Liver (tissue), 9 donors: ENCODE results near the gene RFPL2. TPM values are rescaled to one million over a fixed set of nuclear protein-coding genes. Genes with fewer than 3 reads are reported as not detected.

ENCODE experiments used
- DNase-seq: peaks from one replicate; pipeline ENCODE4 v3.0.0-alpha.2; 2017; ENCODE audit warnings: low spot score
- H3K27ac ChIP-seq, 2 donors: one replicate each; pipeline ENCODE4 v1.7.0; 2013; ENCODE audit warnings: inconsistent platforms in 2 of 2, low read length in 2 of 2, control low read depth in 1 of 2, low read depth in 1 of 2, mild to moderate bottlenecking in 1 of 2
- H3K27me3 ChIP-seq, 4 donors: one replicate each; pipeline versions ENCODE4 v1.6.1 to v1.7.0; 2013; ENCODE audit warnings: low read length in 3 of 4, inconsistent platforms in 1 of 4, mild to moderate bottlenecking in 1 of 4, moderate library complexity in 1 of 4; ENCODE audit not compliant: control insufficient read depth in 4 of 4, insufficient read depth in 4 of 4
- H3K36me3 ChIP-seq, 4 donors: one replicate each; pipeline versions ENCODE4 v1.6.1 to v1.7.0; 2013; ENCODE audit warnings: low read length in 3 of 4, mild to moderate bottlenecking in 3 of 4, low read depth in 1 of 4, moderate library complexity in 1 of 4; ENCODE audit not compliant: control insufficient read depth in 4 of 4, insufficient read depth in 3 of 4
- H3K4me1 ChIP-seq, 4 donors: one replicate each; pipeline versions ENCODE4 v1.6.1 to v1.7.0; 2013; ENCODE audit warnings: low read length in 3 of 4, mild to moderate bottlenecking in 3 of 4, moderate library complexity in 1 of 4; ENCODE audit not compliant: control insufficient read depth in 4 of 4, insufficient read depth in 4 of 4
- H3K4me3 ChIP-seq, 3 donors: one replicate each; pipeline versions ENCODE4 v1.6.1 to v1.7.0; 2013; ENCODE audit warnings: low read length in 3 of 3, control low read depth in 1 of 3, low read depth in 1 of 3, mild to moderate bottlenecking in 1 of 3
- H3K9ac ChIP-seq, 2 donors: one replicate each; pipeline ENCODE4 v1.7.0; 2013; ENCODE audit warnings: low read length in 2 of 2, mild to moderate bottlenecking in 2 of 2, moderate library complexity in 2 of 2, control low read depth in 1 of 2, low read depth in 1 of 2
- H3K9me3 ChIP-seq, 4 donors: one replicate each; pipeline versions ENCODE4 v1.6.1 to v1.7.0; 2013; ENCODE audit warnings: low read length in 3 of 4; ENCODE audit not compliant: control insufficient read depth in 4 of 4
- ATF3 ChIP-seq: IDR thresholded peaks from 2 replicates; pipeline ENCODE4 v1.6.1; 2016; ENCODE audit warnings: antibody characterized with exemption
- EGR1 ChIP-seq, 2 donors: IDR thresholded peaks; 2 replicates each; pipeline ENCODE4 v1.6.1; 2016 to 2018; ENCODE audit warnings: antibody characterized with exemption in 2 of 2, low read depth in 2 of 2
- FOXA1 ChIP-seq: IDR thresholded peaks from 2 replicates; pipeline ENCODE4 v1.6.1; 2016; ENCODE audit warnings: antibody characterized with exemption
- FOXA2 ChIP-seq: IDR thresholded peaks from 2 replicates; pipeline ENCODE4 v1.6.1; 2016; ENCODE audit warnings: antibody characterized with exemption
- GABPA ChIP-seq, 2 donors: IDR thresholded peaks in 1 of 2; conservative IDR thresholded peaks in 1 of 2; 2 replicates each; pipeline ENCODE4 v1.6.1; 2016; ENCODE audit warnings: antibody characterized with exemption in 2 of 2, mild to moderate bottlenecking in 1 of 2, moderate library complexity in 1 of 2
- HNF4A ChIP-seq, 2 donors: conservative IDR thresholded peaks; 2 replicates each; pipeline ENCODE4 v1.6.1; 2016; ENCODE audit warnings: antibody characterized with exemption in 2 of 2, mild to moderate bottlenecking in 2 of 2
- HNF4G ChIP-seq: IDR thresholded peaks from 2 replicates; pipeline ENCODE4 v1.6.1; 2016; ENCODE audit warnings: antibody characterized with exemption
- JUND ChIP-seq, 2 donors: IDR thresholded peaks; 2 replicates each; pipeline ENCODE4 v1.6.1; 2016; ENCODE audit warnings: antibody characterized with exemption in 2 of 2
- NR2F2 ChIP-seq: IDR thresholded peaks from 2 replicates; pipeline ENCODE4 v1.6.1; 2016; ENCODE audit warnings: antibody characterized with exemption
- RAD21 ChIP-seq, 2 donors: IDR thresholded peaks; 2 replicates each; pipeline ENCODE4 v1.6.1; 2016; ENCODE audit warnings: antibody characterized with exemption in 2 of 2, mild to moderate bottlenecking in 2 of 2
- RXRA ChIP-seq, 2 donors: IDR thresholded peaks; 2 replicates each; pipeline ENCODE4 v1.6.1; 2017 to 2018; ENCODE audit warnings: antibody characterized with exemption in 2 of 2, mild to moderate bottlenecking in 1 of 2
- SP1 ChIP-seq: IDR thresholded peaks from 2 replicates; pipeline ENCODE4 v1.6.1; 2018; ENCODE audit warnings: antibody characterized with exemption, mild to moderate bottlenecking
- TAF1 ChIP-seq: conservative IDR thresholded peaks from 2 replicates; pipeline ENCODE4 v1.6.1; 2016; ENCODE audit warnings: antibody characterized with exemption, mild to moderate bottlenecking
- YY1 ChIP-seq: IDR thresholded peaks from 2 replicates; pipeline ENCODE4 v1.6.1; 2016; ENCODE audit warnings: antibody characterized with exemption, mild to moderate bottlenecking
- WGBS: extraction: QIAGEN DNeasy Blood & Tissue Kit; methylation state at CpG from one replicate; pipeline ENCODE4 v1.1.7; 2013; 5-methylcytosine and 5-hydroxymethylcytosine counted together
- polyA plus RNA-seq, 2 donors: library from polyadenylated mRNA; stranded (reverse) in 1 of 2; unstranded in 1 of 2; fragments of 200-250 nt in 1 of 2; fragments of >200 nt in 1 of 2; fragmentation: Nextera tagmentation in 1 of 2; extraction: Ambion mirVana in 1 of 2; gene quantifications; one replicate each; pipeline versions ENCODE4 v1.2.1 to v1.2.3, GENCODE V29; 2013 to 2015
- total RNA-seq, 2 donors: library from RNA; depleted of rRNA; stranded (reverse); fragments of >200 nt; gene quantifications; one replicate each; pipeline ENCODE4 v1.2.3, GENCODE V29; 2014
- TF ChIP-seq, protein P1 (sequence below): fragments of 150-350 bp; IDR thresholded peaks from 2 replicates; pipeline ENCODE4 v1.5.1; 2017; ENCODE audit warnings: improper control_type of control experiment, low read depth, low read length; ENCODE audit not compliant: missing input control
- TF ChIP-seq, protein P2 (sequence below): IDR thresholded peaks from 2 replicates; pipeline ENCODE4 v1.6.1; 2016; ENCODE audit warnings: antibody characterized with exemption
- TF ChIP-seq, protein P3 (sequence below): IDR thresholded peaks from 2 replicates; pipeline ENCODE4 v1.6.1; 2016; ENCODE audit warnings: antibody characterized with exemption
- TF ChIP-seq, protein P4 (sequence below): IDR thresholded peaks from 2 replicates; pipeline ENCODE4 v1.6.1; 2016; ENCODE audit warnings: antibody characterized with exemption, mild to moderate bottlenecking
- donor health status: healthy.
- donor health status: healthy.
- donor health status: healthy.
- donor health status: healthy.
- donor health status: healthy.

Gene RFPL2
- total and polyA plus RNA-seq, 4 donors: under 0.01 to 0.98 (median 0.07) TPM; not detected in 1

GRCh38 chr22:32237906-32238305 is 33.0 kb upstream of the RFPL2 start:
- no peak overlapping the region for H3K27ac ChIP-seq
- no peaks in the 10 kb centered on the region for H3K36me3 ChIP-seq
- H3K4me1 ChIP-seq: peaks cover 1 to 9% (median 7%) of the 10 kb centered on the region in 4 donors
- H3K9me3 ChIP-seq: no peaks in the 10 kb centered on the region
- no peak for DNase-seq
- no peak overlapping the region for H3K9ac ChIP-seq
- 57% methylated on average over 1 of the region's 1 CpG for WGBS
- no peaks in the 10 kb centered on the region for H3K27me3 ChIP-seq
- TF ChIP-seq EGR1 (IDR thresholded peaks at IDR 0.05; ENCODE audit: low read depth in 2 of 2) (no peak), FOXA2 (no peak), RAD21 (IDR thresholded peaks at IDR 0.05) (no peak), FOXA1 (no peak), TAF1 (no peak), SP1 (no peak), RXRA (IDR thresholded peaks at IDR 0.05) (no peak), GABPA (IDR thresholded peaks at IDR 0.05 in 1 of 2, conservative IDR thresholded peaks at IDR 0.05 in 1 of 2) (no peak), JUND (IDR thresholded peaks at IDR 0.05) (no peak), YY1 (no peak), ATF3 (no peak), HNF4G (no peak)
- TF ChIP-seq, protein P1, sequence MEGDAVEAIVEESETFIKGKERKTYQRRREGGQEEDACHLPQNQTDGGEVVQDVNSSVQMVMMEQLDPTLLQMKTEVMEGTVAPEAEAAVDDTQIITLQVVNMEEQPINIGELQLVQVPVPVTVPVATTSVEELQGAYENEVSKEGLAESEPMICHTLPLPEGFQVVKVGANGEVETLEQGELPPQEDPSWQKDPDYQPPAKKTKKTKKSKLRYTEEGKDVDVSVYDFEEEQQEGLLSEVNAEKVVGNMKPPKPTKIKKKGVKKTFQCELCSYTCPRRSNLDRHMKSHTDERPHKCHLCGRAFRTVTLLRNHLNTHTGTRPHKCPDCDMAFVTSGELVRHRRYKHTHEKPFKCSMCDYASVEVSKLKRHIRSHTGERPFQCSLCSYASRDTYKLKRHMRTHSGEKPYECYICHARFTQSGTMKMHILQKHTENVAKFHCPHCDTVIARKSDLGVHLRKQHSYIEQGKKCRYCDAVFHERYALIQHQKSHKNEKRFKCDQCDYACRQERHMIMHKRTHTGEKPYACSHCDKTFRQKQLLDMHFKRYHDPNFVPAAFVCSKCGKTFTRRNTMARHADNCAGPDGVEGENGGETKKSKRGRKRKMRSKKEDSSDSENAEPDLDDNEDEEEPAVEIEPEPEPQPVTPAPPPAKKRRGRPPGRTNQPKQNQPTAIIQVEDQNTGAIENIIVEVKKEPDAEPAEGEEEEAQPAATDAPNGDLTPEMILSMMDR: no peak
- TF ChIP-seq, protein P2, sequence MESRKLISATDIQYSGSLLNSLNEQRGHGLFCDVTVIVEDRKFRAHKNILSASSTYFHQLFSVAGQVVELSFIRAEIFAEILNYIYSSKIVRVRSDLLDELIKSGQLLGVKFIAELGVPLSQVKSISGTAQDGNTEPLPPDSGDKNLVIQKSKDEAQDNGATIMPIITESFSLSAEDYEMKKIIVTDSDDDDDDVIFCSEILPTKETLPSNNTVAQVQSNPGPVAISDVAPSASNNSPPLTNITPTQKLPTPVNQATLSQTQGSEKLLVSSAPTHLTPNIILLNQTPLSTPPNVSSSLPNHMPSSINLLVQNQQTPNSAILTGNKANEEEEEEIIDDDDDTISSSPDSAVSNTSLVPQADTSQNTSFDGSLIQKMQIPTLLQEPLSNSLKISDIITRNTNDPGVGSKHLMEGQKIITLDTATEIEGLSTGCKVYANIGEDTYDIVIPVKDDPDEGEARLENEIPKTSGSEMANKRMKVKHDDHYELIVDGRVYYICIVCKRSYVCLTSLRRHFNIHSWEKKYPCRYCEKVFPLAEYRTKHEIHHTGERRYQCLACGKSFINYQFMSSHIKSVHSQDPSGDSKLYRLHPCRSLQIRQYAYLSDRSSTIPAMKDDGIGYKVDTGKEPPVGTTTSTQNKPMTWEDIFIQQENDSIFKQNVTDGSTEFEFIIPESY: no peak
- TF ChIP-seq, protein P3, sequence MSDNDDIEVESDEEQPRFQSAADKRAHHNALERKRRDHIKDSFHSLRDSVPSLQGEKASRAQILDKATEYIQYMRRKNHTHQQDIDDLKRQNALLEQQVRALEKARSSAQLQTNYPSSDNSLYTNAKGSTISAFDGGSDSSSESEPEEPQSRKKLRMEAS: no peak
- TF ChIP-seq, protein P4, sequence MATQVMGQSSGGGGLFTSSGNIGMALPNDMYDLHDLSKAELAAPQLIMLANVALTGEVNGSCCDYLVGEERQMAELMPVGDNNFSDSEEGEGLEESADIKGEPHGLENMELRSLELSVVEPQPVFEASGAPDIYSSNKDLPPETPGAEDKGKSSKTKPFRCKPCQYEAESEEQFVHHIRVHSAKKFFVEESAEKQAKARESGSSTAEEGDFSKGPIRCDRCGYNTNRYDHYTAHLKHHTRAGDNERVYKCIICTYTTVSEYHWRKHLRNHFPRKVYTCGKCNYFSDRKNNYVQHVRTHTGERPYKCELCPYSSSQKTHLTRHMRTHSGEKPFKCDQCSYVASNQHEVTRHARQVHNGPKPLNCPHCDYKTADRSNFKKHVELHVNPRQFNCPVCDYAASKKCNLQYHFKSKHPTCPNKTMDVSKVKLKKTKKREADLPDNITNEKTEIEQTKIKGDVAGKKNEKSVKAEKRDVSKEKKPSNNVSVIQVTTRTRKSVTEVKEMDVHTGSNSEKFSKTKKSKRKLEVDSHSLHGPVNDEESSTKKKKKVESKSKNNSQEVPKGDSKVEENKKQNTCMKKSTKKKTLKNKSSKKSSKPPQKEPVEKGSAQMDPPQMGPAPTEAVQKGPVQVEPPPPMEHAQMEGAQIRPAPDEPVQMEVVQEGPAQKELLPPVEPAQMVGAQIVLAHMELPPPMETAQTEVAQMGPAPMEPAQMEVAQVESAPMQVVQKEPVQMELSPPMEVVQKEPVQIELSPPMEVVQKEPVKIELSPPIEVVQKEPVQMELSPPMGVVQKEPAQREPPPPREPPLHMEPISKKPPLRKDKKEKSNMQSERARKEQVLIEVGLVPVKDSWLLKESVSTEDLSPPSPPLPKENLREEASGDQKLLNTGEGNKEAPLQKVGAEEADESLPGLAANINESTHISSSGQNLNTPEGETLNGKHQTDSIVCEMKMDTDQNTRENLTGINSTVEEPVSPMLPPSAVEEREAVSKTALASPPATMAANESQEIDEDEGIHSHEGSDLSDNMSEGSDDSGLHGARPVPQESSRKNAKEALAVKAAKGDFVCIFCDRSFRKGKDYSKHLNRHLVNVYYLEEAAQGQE: no peak
- H3K4me3 ChIP-seq: no peak overlapping the region

GRCh38 chr22:32236970-32237369 is 32.1 kb upstream of the RFPL2 start:
- Histone ChIP-seq H3K27ac (no peak overlapping the region), H3K9me3 (no peaks in the 10 kb centered on the region), H3K9ac (no peak overlapping the region), H3K4me1 (peaks cover 1 to 9% (median 7%) of the 10 kb centered on the region in 4 donors), H3K4me3 (no peak overlapping the region), H3K36me3 (no peaks in the 10 kb centered on the region), H3K27me3 (no peaks in the 10 kb centered on the region)
- WGBS: 89% methylated on average over 8 of the region's 8 CpGs
- no peak for DNase-seq
- TF ChIP-seq EGR1 (IDR thresholded peaks at IDR 0.05; ENCODE audit: low read depth in 2 of 2) (no peak), YY1 (no peak), FOXA1 (no peak), JUND (IDR thresholded peaks at IDR 0.05) (no peak), FOXA2 (no peak), HNF4A (conservative IDR thresholded peaks at IDR 0.05) (no peak), SP1 (no peak), NR2F2 (no peak)
- TF ChIP-seq, protein P3: no peak
- TF ChIP-seq, protein P1: no peak
- TF ChIP-seq, protein P4: no peak
